SK-N-SH (cell line): ENCODE measurements around the gene H2BK1.

Experiments
- EP300 ChIP-seq, 2 experiments: IDR thresholded peaks; 2 replicates each; pipeline versions ENCODE4 v1.4.0 to v1.6.1; 2012; ENCODE audit warnings: borderline replicate concordance in 1 of 2, low read depth in 1 of 2, low read length in 1 of 2
- FOSL2 ChIP-seq: IDR thresholded peaks from 2 replicates; pipeline ENCODE4 v1.4.0; 2012; ENCODE audit warnings: low read depth, mild to moderate bottlenecking, moderate library complexity, borderline replicate concordance
- FOXM1 ChIP-seq: IDR thresholded peaks from 2 replicates; pipeline ENCODE4 v1.4.0; 2012; ENCODE audit warnings: low read depth, mild to moderate bottlenecking
- POLR2AphosphoS5 ChIP-seq: IDR thresholded peaks from 2 replicates; pipeline ENCODE4 v1.6.1; 2012; ENCODE audit warnings: low read depth, low read length
- RAD21 ChIP-seq: IDR thresholded peaks from 2 replicates; pipeline ENCODE4 v1.6.1; 2012; ENCODE audit warnings: mild to moderate bottlenecking, low read length
- RFX5 ChIP-seq: IDR thresholded peaks from 2 replicates; pipeline ENCODE4 v1.6.1; 2012; ENCODE audit warnings: mild to moderate bottlenecking, improper control_type of control experiment, low read length
- TAF1 ChIP-seq: IDR thresholded peaks from 2 replicates; pipeline ENCODE4 v1.6.1; 2012; ENCODE audit warnings: low read depth, mild to moderate bottlenecking, low read length, moderate library complexity, borderline replicate concordance
- TF ChIP-seq, protein P1 (sequence below): fragments of 200-600 bp; sonication (generic); IDR thresholded peaks from 2 replicates; pipeline ENCODE4 v1.6.1; 2017; ENCODE audit warnings: antibody characterized with exemption, mild to moderate bottlenecking, moderate library complexity
- TF ChIP-seq, protein P2 (sequence below): IDR thresholded peaks from 2 replicates; pipeline ENCODE4 v1.4.0; 2012; ENCODE audit warnings: low read depth, borderline replicate concordance
- TF ChIP-seq, protein P3 (sequence below): IDR thresholded peaks from 2 replicates; pipeline ENCODE4 v1.4.0; 2012; ENCODE audit warnings: low read depth
- TF ChIP-seq, protein P4 (sequence below): IDR thresholded peaks from 2 replicates; pipeline ENCODE4 v1.6.1; 2012; ENCODE audit warnings: mild to moderate bottlenecking, low read depth, low read length, moderate library complexity
- TF ChIP-seq, protein P5 (sequence below): fragments of 150-350 bp; IDR thresholded peaks from 2 replicates; pipeline ENCODE4 v1.6.1; 2017; ENCODE audit warnings: antibody characterized with exemption, low read length, low read depth, borderline replicate concordance
- TF ChIP-seq, protein P6 (sequence below): IDR thresholded peaks from 2 replicates; pipeline ENCODE4; 2012

DNA sequence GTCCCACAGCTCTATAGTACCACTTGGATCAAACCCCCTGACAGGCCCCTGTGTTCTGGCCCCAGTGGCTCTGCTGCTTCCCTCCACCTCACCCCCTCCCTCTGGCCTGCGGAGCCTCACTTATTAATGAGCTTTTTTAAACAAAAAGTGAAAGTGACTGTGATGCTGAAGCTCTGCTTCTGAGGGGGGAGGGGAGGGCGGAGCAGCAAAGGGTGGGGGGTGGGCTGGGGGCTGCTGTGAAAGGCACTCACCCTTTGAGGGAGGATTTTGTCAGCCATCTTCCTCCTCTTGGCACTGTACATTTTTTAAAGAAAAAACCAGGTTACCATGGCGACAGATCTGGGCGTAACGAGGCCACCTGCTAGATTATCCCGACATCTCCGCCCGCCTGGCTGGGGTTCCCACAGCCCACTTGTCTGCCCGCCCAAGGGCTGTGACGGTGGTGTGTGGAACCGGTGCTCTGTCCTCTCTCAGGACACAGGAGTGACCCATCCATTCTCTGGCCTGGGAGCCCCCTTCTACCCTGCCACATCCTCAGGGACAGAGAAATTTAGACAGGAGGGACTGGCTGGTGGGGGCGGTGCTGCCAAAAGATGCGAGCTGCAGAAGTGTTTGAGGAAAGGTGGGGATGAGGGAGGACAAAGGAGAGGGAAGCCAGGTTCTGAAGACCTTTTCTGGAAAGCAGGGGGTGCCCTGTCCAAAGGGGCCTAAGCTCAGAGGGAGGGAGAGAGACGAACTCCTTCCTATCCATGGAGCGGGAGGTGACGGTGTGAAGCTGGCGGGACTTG is 33.3 kb upstream of the H2BK1 start:
- TF ChIP-seq, protein P1, sequence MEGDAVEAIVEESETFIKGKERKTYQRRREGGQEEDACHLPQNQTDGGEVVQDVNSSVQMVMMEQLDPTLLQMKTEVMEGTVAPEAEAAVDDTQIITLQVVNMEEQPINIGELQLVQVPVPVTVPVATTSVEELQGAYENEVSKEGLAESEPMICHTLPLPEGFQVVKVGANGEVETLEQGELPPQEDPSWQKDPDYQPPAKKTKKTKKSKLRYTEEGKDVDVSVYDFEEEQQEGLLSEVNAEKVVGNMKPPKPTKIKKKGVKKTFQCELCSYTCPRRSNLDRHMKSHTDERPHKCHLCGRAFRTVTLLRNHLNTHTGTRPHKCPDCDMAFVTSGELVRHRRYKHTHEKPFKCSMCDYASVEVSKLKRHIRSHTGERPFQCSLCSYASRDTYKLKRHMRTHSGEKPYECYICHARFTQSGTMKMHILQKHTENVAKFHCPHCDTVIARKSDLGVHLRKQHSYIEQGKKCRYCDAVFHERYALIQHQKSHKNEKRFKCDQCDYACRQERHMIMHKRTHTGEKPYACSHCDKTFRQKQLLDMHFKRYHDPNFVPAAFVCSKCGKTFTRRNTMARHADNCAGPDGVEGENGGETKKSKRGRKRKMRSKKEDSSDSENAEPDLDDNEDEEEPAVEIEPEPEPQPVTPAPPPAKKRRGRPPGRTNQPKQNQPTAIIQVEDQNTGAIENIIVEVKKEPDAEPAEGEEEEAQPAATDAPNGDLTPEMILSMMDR = no peak
- TF ChIP-seq EP300 (IDR thresholded peaks at IDR 0.05; ENCODE audit: borderline replicate concordance in 1 of 2, low read depth in 1 of 2, low read length in 1 of 2) = no peak
- TF ChIP-seq POLR2AphosphoS5 = no peak
- TF ChIP-seq, protein P2, sequence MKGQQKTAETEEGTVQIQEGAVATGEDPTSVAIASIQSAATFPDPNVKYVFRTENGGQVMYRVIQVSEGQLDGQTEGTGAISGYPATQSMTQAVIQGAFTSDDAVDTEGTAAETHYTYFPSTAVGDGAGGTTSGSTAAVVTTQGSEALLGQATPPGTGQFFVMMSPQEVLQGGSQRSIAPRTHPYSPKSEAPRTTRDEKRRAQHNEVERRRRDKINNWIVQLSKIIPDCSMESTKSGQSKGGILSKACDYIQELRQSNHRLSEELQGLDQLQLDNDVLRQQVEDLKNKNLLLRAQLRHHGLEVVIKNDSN = no peak
- TF ChIP-seq, protein P3, sequence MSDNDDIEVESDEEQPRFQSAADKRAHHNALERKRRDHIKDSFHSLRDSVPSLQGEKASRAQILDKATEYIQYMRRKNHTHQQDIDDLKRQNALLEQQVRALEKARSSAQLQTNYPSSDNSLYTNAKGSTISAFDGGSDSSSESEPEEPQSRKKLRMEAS = no peak
- no peak for TF ChIP-seq TAF1
- TF ChIP-seq RAD21 = no peak
- TF ChIP-seq RFX5 = no peak
- TF ChIP-seq, protein P4, sequence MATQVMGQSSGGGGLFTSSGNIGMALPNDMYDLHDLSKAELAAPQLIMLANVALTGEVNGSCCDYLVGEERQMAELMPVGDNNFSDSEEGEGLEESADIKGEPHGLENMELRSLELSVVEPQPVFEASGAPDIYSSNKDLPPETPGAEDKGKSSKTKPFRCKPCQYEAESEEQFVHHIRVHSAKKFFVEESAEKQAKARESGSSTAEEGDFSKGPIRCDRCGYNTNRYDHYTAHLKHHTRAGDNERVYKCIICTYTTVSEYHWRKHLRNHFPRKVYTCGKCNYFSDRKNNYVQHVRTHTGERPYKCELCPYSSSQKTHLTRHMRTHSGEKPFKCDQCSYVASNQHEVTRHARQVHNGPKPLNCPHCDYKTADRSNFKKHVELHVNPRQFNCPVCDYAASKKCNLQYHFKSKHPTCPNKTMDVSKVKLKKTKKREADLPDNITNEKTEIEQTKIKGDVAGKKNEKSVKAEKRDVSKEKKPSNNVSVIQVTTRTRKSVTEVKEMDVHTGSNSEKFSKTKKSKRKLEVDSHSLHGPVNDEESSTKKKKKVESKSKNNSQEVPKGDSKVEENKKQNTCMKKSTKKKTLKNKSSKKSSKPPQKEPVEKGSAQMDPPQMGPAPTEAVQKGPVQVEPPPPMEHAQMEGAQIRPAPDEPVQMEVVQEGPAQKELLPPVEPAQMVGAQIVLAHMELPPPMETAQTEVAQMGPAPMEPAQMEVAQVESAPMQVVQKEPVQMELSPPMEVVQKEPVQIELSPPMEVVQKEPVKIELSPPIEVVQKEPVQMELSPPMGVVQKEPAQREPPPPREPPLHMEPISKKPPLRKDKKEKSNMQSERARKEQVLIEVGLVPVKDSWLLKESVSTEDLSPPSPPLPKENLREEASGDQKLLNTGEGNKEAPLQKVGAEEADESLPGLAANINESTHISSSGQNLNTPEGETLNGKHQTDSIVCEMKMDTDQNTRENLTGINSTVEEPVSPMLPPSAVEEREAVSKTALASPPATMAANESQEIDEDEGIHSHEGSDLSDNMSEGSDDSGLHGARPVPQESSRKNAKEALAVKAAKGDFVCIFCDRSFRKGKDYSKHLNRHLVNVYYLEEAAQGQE = no peak
- TF ChIP-seq, protein P5, sequence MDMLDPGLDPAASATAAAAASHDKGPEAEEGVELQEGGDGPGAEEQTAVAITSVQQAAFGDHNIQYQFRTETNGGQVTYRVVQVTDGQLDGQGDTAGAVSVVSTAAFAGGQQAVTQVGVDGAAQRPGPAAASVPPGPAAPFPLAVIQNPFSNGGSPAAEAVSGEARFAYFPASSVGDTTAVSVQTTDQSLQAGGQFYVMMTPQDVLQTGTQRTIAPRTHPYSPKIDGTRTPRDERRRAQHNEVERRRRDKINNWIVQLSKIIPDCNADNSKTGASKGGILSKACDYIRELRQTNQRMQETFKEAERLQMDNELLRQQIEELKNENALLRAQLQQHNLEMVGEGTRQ = no peak
- TF ChIP-seq, protein P6, sequence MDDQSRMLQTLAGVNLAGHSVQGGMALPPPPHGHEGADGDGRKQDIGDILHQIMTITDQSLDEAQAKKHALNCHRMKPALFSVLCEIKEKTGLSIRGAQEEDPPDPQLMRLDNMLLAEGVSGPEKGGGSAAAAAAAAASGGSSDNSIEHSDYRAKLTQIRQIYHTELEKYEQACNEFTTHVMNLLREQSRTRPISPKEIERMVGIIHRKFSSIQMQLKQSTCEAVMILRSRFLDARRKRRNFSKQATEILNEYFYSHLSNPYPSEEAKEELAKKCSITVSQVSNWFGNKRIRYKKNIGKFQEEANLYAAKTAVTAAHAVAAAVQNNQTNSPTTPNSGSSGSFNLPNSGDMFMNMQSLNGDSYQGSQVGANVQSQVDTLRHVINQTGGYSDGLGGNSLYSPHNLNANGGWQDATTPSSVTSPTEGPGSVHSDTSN = no peak
- no peak for TF ChIP-seq FOXM1
- TF ChIP-seq FOSL2 = no peak
